ENCODE data around the gene ZRSR2. TPM values are rescaled to one million over a fixed set of nuclear protein-coding genes. Genes with fewer than 3 reads are reported as not detected.

The ZRSR2 gene
- total and polyA plus RNA-seq, 7 donors = 7.4 to 22.2 (median 10.7) TPM

GRCh38 chrX:15838017-15838416 is 47.7 kb downstream of the ZRSR2 start:
- Histone ChIP-seq H3K36me3 (ENCODE audit: insufficient read depth in 1 of 2, low read depth in 1 of 2) (peaks cover 0 to 7% of the 10 kb centered on the region in 2 donors), H3K27ac (no peak overlapping the region), H3K4me3 (no peak overlapping the region), H3K27me3 (ENCODE audit: insufficient read depth in 3 of 3, low read length in 2 of 3) (no peaks in the 10 kb centered on the region), H3K9me3 (no peaks in the 10 kb centered on the region), H3K4me1 (no peaks in the 10 kb centered on the region)
- no peak for DNase-seq
- intact Hi-C loops (cut with DNase I) = no loop called here
- WGBS, 3 donors = 92 to 95% (median 94%) methylated on average over 3 of the region's 3 CpGs
- no peak for TF ChIP-seq CTCF (IDR thresholded peaks at IDR 0.05)
- ATAC-seq = no peak

- 52 to 68% (median 61%) methylated on average over 2 of the region's 2 CpGs for WGBS, 3 donors
- TF ChIP-seq CTCF (IDR thresholded peaks at IDR 0.05) = no peak
- intact Hi-C loops (cut with DNase I) = no loop called here
- H3K36me3 ChIP-seq (ENCODE audit: insufficient read depth in 1 of 2, low read depth in 1 of 2) = peaks cover 0 to 26% of the 10 kb centered on the region in 2 donors
- no peak overlapping the region for H3K27ac ChIP-seq
- ATAC-seq (no peak), DNase-seq (no peak)
- H3K9me3 ChIP-seq = no peaks in the 10 kb centered on the region
- H3K4me3 ChIP-seq = no peak overlapping the region
- H3K4me1 ChIP-seq = peaks cover 15% of the 10 kb centered on the region
- no peaks in the 10 kb centered on the region for H3K27me3 ChIP-seq (ENCODE audit: insufficient read depth in 3 of 3, low read length in 2 of 3)
Observed at GRCh38 chrX:15841853-15842516, 51.7 kb downstream of the ZRSR2 start.

- Histone ChIP-seq H3K36me3 (ENCODE audit: insufficient read depth in 1 of 2, low read depth in 1 of 2) (peaks cover 0 to 26% of the 10 kb centered on the region in 2 donors), H3K4me3 (no peak overlapping the region), H3K9me3 (no peaks in the 10 kb centered on the region), H3K27ac (no peak overlapping the region), H3K27me3 (ENCODE audit: insufficient read depth in 3 of 3, low read length in 2 of 3) (no peaks in the 10 kb centered on the region), H3K4me1 (peaks cover 29% of the 10 kb centered on the region)
- no peak for TF ChIP-seq CTCF (IDR thresholded peaks at IDR 0.05)
- intact Hi-C loops (cut with DNase I) = no loop called here
- ATAC-seq = no peak
- DNase-seq = no peak
Observed at GRCh38 chrX:15843960-15844359, 53.7 kb downstream of the ZRSR2 start.

GRCh38 chrX:15848576-15848975 is 58.3 kb downstream of the ZRSR2 start:
- ATAC-seq (peak; percentile 76 to 95 (median 92)), DNase-seq (no peak)
- peaks cover 0 to 15% (median 0%) of the 10 kb centered on the region in 3 donors for H3K27me3 ChIP-seq (ENCODE audit: insufficient read depth in 3 of 3, low read length in 2 of 3)
- H3K4me3 ChIP-seq = peak overlapping the region; percentile 35
- peaks cover 0 to 14% of the 10 kb centered on the region in 2 donors for H3K36me3 ChIP-seq (ENCODE audit: insufficient read depth in 1 of 2, low read depth in 1 of 2)
- 19 to 45% (median 42%) methylated on average over 1 of the region's 1 CpG for WGBS, 3 donors
- H3K4me1 ChIP-seq = peaks cover 29% of the 10 kb centered on the region
- no peak for TF ChIP-seq CTCF (IDR thresholded peaks at IDR 0.05)
- peak overlapping the region; percentile 76 for H3K27ac ChIP-seq
- intact Hi-C loops (cut with DNase I) = no loop called here
- no peaks in the 10 kb centered on the region for H3K9me3 ChIP-seq

- ATAC-seq (peak; percentile 29 to 71 (median 50)), DNase-seq (no peak)
- H3K4me1 ChIP-seq = peaks cover 29% of the 10 kb centered on the region
Observed at GRCh38 chrX:15849555-15849954, 59.3 kb downstream of the ZRSR2 start.

More at GRCh38 chrX:15849555-15849954, 59.3 kb downstream of the ZRSR2 start:
- TF ChIP-seq CTCF (IDR thresholded peaks at IDR 0.05) = peak; percentile 33
- no peaks in the 10 kb centered on the region for H3K9me3 ChIP-seq
- WGBS, 3 donors = 31 to 37% (median 32%) methylated on average over 5 of the region's 5 CpGs
- intact Hi-C loops (cut with DNase I) = no loop called here
- peaks cover 0 to 6% of the 10 kb centered on the region in 2 donors for H3K36me3 ChIP-seq (ENCODE audit: insufficient read depth in 1 of 2, low read depth in 1 of 2)
- H3K4me3 ChIP-seq = peak overlapping the region; percentile 35
- peak overlapping the region; percentile 76 for H3K27ac ChIP-seq
- peaks cover 0 to 20% (median 0%) of the 10 kb centered on the region in 3 donors for H3K27me3 ChIP-seq (ENCODE audit: insufficient read depth in 3 of 3, low read length in 2 of 3)
